OCI-LY1 (cell line): Measurements from ENCODE around the gene SPATA18.

Source experiments
- H2AFZ ChIP-seq: fragments of 200-600 bp; sonication (generic), shearing (Covaris generic); 2 replicates; pipeline ENCODE4 v1.6.0; 2014; ENCODE audit warnings: antibody characterized with exemption, mild to moderate bottlenecking, low read length
- H3F3A ChIP-seq: fragments of 200-600 bp; sonication (generic), shearing (Covaris generic); 2 replicates; pipeline ENCODE4 v1.6.0; 2014; ENCODE audit warnings: mild to moderate bottlenecking, antibody characterized with exemption, low read length, moderate library complexity; ENCODE audit not compliant: insufficient read depth
- H3K27ac ChIP-seq: fragments of 200-600 bp; sonication (generic); 2 replicates; pipeline ENCODE4 v1.5.1; 2014; ENCODE audit warnings: low read length, mixed run types, mild to moderate bottlenecking, low read depth; ENCODE audit not compliant: poor library complexity, severe bottlenecking
- H3K27me3 ChIP-seq: fragments of 200-600 bp; sonication (generic); 2 replicates; pipeline ENCODE4 v1.6.0; 2014; ENCODE audit warnings: antibody characterized with exemption, mild to moderate bottlenecking, low read length, moderate library complexity; ENCODE audit not compliant: insufficient read depth
- H3K36me3 ChIP-seq: fragments of 200-600 bp; sonication (generic); 2 replicates; pipeline ENCODE4 v1.6.1; 2014; ENCODE audit warnings: mild to moderate bottlenecking, antibody characterized with exemption, low read length, moderate library complexity, mixed read lengths; ENCODE audit not compliant: insufficient read depth
- H3K4me1 ChIP-seq: fragments of 200-600 bp; sonication (generic); 2 replicates; pipeline ENCODE4 v1.5.1; 2014; ENCODE audit warnings: mild to moderate bottlenecking, low read length, moderate library complexity; ENCODE audit not compliant: insufficient read depth, severe bottlenecking
- H3K4me2 ChIP-seq: fragments of 200-600 bp; sonication (generic), shearing (Covaris generic); 2 replicates; pipeline ENCODE4 v1.6.1; 2014; ENCODE audit warnings: low read length
- H3K4me3 ChIP-seq: fragments of 200-600 bp; sonication (generic); 2 replicates; pipeline ENCODE4 v1.5.1; 2014; ENCODE audit warnings: low read length, low read depth, mild to moderate bottlenecking, mixed read lengths; ENCODE audit not compliant: poor library complexity, severe bottlenecking
- H3K79me2 ChIP-seq: fragments of 200-600 bp; shearing (Covaris generic); 2 replicates; pipeline ENCODE4 v1.6.1; 2016; ENCODE audit warnings: mixed run types, low read length, mixed read lengths; ENCODE audit not compliant: insufficient read depth
- H3K9ac ChIP-seq: fragments of 200-600 bp; sonication (generic), shearing (Covaris generic); 2 replicates; pipeline ENCODE4 v1.6.1; 2014; ENCODE audit warnings: mild to moderate bottlenecking, low read length, mixed read lengths
- H3K9me2 ChIP-seq: fragments of 200-600 bp; sonication (generic), shearing (Covaris generic); 2 replicates; pipeline ENCODE4 v1.6.1; 2014; ENCODE audit warnings: low read depth, mild to moderate bottlenecking, low read length, mixed read lengths
- H3K9me3 ChIP-seq: fragments of 200-600 bp; shearing (Covaris generic); 2 replicates; pipeline ENCODE4 v1.6.1; 2014; ENCODE audit warnings: low read length, mixed read lengths
- H4K20me1 ChIP-seq: fragments of 200-600 bp; sonication (generic), shearing (Covaris generic); 2 replicates; pipeline ENCODE4 v1.6.0; 2016; ENCODE audit warnings: mild to moderate bottlenecking, low read length; ENCODE audit not compliant: insufficient read depth
- EZH2 ChIP-seq: fragments of 200-600 bp; sonication (generic), shearing (Covaris generic); IDR thresholded peaks from 2 replicates; pipeline ENCODE4 v1.8.0; 2017; ENCODE audit warnings: borderline replicate concordance, mixed run types, mild to moderate bottlenecking, antibody characterized with exemption, low read length, moderate library complexity, mixed read lengths
- TF ChIP-seq, protein P1 (sequence below): fragments of 200-600 bp; sonication (generic), shearing (Covaris generic); IDR thresholded peaks from 2 replicates; pipeline ENCODE4 v1.5.1; 2017; ENCODE audit warnings: mild to moderate bottlenecking, antibody characterized with exemption, low read length, moderate library complexity, mixed read lengths

Gene SPATA18, protein sequence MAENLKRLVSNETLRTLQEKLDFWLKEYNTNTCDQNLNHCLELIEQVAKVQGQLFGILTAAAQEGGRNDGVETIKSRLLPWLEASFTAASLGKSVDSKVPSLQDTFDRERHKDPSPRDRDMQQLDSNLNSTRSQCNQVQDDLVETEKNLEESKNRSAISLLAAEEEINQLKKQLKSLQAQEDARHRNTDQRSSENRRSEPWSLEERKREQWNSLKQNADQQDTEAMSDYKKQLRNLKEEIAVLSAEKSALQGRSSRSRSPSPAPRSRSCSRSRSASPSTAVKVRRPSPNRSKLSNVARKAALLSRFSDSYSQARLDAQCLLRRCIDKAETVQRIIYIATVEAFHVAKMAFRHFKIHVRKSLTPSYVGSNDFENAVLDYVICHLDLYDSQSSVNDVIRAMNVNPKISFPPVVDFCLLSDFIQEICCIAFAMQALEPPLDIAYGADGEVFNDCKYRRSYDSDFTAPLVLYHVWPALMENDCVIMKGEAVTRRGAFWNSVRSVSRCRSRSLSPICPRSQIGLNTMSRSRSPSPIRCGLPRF

DNA sequence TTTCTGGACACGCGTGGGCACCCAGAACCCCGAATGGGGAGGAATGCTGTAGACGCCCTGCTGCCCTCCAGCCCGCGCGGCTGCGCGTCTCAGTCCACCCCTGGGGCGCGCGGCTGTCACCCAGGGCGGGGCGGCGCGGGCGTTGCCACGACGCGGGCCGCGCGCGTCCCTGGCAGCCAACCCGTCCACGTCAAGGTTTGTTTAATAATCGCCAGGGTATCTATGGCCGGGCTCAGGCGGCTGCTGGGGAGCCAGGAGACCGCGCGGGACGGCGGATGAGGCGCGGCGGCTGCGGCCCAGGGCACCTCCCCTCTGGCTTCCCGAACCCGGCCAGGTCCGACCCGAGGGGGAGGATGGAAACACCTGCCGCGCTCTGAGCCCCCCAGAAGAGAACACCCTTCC lies at the start of gene SPATA18:
TSS of gene SPATA18 (plus strand) at position 92 of the 402 bp plus-strand sequence. CDS start 401 bp downstream, outside the sequence.
- H4K20me1 ChIP-seq = no peaks in the 10 kb centered on the region
- 0 out of 2 replicates have a peak, but pooled peaks cover 6% of the 10 kb centered on the region for H3K27me3 ChIP-seq
- H3K36me3 ChIP-seq = no peaks in the 10 kb centered on the region
- H3K9me2 ChIP-seq = no peaks in the 10 kb centered on the region
- H3K9me3 ChIP-seq = no peaks in the 10 kb centered on the region
- H3K9ac ChIP-seq = no peak within 1 kb of the TSS
- TF ChIP-seq, protein P1, sequence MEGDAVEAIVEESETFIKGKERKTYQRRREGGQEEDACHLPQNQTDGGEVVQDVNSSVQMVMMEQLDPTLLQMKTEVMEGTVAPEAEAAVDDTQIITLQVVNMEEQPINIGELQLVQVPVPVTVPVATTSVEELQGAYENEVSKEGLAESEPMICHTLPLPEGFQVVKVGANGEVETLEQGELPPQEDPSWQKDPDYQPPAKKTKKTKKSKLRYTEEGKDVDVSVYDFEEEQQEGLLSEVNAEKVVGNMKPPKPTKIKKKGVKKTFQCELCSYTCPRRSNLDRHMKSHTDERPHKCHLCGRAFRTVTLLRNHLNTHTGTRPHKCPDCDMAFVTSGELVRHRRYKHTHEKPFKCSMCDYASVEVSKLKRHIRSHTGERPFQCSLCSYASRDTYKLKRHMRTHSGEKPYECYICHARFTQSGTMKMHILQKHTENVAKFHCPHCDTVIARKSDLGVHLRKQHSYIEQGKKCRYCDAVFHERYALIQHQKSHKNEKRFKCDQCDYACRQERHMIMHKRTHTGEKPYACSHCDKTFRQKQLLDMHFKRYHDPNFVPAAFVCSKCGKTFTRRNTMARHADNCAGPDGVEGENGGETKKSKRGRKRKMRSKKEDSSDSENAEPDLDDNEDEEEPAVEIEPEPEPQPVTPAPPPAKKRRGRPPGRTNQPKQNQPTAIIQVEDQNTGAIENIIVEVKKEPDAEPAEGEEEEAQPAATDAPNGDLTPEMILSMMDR = no peak
- TF ChIP-seq EZH2 = no peak
- H3K4me1 ChIP-seq = peaks cover 7% of the 10 kb centered on the region
- peak within 1 kb of the TSS; percentile 12; the same call in 1 of the 2 replicates for H3K4me2 ChIP-seq
- no peaks in the 10 kb centered on the region for H3K79me2 ChIP-seq
- no peak within 1 kb of the TSS for H3K4me3 ChIP-seq
- H2AFZ ChIP-seq = no peak within 1 kb of the TSS
- H3F3A ChIP-seq = no peaks in the 10 kb centered on the region
- no peak within 1 kb of the TSS for H3K27ac ChIP-seq

DNA sequence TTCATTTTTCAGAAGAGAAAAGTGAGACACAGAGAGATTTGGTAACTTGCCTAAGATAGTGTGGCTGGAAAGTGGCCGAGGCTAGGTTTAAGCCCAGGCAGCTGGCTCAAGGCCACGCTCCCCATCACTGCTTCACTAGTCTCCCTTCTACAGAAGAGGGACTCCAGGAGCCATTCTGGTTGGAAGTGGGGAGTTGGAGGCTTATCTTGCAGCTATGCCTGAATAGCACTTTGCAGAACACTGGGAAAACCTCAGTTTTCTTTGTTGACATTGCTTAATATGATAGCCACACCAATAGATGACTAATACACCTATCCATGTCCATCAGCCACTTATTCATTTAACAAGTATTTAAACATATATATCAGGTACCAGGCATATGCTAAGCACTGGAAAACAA lies 49.5 kb upstream of the SPATA18 start:
- Histone ChIP-seq H3K36me3 (no peaks in the 10 kb centered on the region), H3K4me1 (no peaks in the 10 kb centered on the region), H3K9ac (no peak overlapping the region), H3F3A (no peaks in the 10 kb centered on the region), H3K27ac (no peak overlapping the region), H3K79me2 (no peaks in the 10 kb centered on the region), H3K4me2 (no peak overlapping the region), H2AFZ (no peak overlapping the region), H3K9me3 (no peaks in the 10 kb centered on the region), H3K27me3 (no peaks in the 10 kb centered on the region), H3K9me2 (no peaks in the 10 kb centered on the region), H3K4me3 (no peak overlapping the region), H4K20me1 (no peaks in the 10 kb centered on the region)
- TF ChIP-seq, protein P1 = no peak
- no peak for TF ChIP-seq EZH2

DNA sequence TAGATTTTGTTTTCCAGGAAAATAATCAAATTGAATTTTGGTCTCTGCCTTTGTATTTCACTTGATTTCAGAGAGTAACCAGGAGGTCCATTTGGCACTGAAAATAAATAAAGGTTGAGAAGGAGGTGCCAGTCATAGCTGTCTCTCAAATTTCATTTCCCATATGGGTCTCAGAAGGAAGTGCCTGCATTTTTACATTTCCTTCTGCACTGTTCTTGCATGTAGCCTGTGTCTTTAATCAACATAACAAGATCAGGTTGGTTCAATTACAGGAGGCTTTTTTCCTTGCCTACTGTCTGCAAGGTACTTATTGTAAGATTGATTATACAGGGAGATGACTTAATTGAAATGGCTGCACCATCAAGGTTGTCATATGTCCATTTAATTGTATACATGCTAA lies 46.7 kb upstream of the SPATA18 start:
- H3K9me3 ChIP-seq = no peaks in the 10 kb centered on the region
- no peak overlapping the region for H3K4me3 ChIP-seq
- H2AFZ ChIP-seq = no peak overlapping the region
- no peak overlapping the region for H3K27ac ChIP-seq
- no peaks in the 10 kb centered on the region for H3K79me2 ChIP-seq
- no peak overlapping the region for H3K9ac ChIP-seq
- no peaks in the 10 kb centered on the region for H3K4me1 ChIP-seq
- H3K9me2 ChIP-seq = no peaks in the 10 kb centered on the region
- no peaks in the 10 kb centered on the region for H3K27me3 ChIP-seq
- H3F3A ChIP-seq = no peaks in the 10 kb centered on the region
- no peaks in the 10 kb centered on the region for H4K20me1 ChIP-seq
- no peaks in the 10 kb centered on the region for H3K36me3 ChIP-seq
- TF ChIP-seq, protein P1 = no peak
- TF ChIP-seq EZH2 = no peak
- no peak overlapping the region for H3K4me2 ChIP-seq
